ENCODE results near the gene RNF223.
A peak's percentile ranks its signal among the peaks of the same experiment; 100 is the strongest.
"Not testable (repeated sequence)": the region's sequence is repeated elsewhere in the genome, so short reads cannot be mapped to it uniquely, and the experiment has no call there.

RNF223 gene

GRCh38 chr1:1041873-1042272, 32.2 kb downstream of the RNF223 start:
- DNase-seq: no peak

GRCh38 chr1:1041092-1041523, 33.0 kb downstream of the RNF223 start:
- no peak for DNase-seq

DNA sequence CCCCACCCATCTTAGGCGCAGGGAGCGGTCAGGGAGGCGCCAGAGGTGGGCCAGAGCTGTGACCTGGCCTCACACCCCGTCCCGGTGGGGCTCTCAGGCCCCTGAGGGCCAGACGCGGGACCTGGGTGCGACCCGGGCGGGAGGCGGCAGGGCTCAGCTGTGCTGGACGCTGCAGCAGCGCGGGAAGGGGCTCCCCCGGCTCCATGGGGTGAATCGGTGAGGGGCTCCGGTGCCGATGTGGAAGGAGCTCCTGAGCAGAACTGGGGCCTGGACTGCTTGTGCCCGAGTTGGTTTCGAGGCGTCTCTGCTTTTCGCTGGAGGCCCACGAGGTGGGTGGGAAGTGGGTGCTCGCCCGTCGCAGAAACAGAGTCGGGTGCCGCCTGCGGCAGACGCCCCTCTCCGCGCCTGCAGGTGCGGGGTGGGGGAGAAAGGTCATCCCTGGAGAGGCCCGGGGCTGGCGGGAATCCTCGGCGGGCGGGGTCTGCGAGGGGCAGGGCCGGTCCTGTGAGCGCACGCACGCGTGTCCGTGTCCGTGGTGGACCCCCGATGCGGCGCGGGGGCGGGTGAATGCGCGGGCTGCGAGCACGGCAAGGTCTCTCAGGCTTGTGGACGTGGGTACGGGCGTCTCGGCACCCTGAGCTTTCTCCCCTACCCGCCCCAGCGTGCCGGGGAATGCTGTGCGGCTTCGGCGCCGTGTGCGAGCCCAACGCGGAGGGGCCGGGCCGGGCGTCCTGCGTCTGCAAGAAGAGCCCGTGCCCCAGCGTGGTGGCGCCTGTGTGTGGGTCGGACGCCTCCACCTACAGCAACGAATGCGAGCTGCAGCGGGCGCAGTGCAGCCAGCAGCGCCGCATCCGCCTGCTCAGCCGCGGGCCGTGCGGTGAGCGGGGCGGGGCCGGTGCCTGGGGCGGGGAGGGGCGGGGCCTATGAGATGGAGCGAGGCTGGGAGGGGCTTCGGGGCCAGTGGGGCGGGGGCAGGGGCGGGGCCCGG, 33.8 kb downstream of the RNF223 start:
- DNase-seq: no peak

- no peak for DNase-seq
These were observed 34.8 kb downstream of the RNF223 start for GRCh38 chr1:1039145-1039910.

DNA sequence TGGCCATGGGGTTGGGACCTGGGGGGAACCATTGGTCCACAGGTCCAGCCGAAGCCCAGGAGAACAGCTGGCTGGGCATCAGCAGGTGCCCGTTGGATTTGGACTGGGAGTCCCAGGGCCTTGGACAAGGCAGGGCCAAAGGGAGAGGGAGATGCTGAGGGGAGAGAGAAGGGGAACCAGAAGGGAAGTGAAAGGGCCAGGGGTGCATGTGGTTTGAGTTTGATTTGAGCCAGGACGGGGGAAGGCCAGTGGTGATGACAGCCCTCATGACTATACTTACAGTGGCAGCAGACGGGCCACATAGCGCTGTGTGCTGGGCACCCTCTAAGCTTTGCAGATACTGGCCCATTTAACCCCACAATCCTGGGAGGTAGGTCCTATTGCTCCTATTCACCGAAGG, 35.4 kb downstream of the RNF223 start:
- no peak for DNase-seq

DNA sequence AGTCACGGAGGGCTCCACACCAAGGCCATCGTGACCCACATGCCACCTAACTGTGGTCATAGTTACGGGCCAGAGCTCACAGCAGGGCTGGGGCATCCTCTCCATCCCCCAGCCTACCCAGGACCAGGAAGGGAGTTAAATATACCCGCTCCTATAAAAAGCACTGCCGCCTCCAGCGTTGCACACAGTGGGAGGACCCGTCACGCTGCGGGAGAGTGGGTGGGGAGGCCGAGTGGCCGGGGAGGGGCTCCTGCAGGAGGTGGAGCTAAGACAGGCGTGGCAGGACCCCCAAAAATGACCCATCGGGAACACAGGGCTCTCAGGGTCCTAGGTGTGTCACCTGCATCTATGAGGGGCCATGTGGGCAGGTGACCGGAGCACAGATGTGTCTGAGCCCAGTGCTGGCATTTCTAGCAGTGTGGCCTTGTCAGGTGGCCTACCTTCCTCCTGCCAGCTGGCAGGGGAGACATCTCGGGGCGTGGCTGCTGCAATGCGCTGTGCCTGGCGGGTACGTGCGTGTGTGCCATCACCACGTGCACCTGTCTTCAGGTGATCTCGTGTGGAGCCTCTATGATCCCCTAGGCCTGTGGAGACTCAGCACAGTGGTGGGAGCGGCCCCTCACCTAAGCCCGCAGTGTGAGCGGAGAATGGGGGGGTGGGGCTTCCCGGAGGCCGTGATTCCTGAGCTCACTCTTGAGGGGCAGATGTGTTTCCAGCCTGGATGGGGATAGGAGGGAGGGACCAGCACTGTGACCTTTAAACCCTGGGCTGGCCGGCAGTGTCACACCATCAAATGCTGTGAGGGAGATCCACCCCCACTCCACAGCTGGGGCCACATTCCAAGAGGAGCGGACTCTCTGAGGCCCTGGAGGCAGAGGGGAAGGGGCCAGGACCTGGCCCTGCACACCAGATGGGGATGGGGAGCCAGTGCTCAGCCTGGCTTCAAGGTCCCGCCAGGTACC, 36.5 kb downstream of the RNF223 start:
- DNase-seq: no peak

GRCh38 chr1:1035291-1035943, 38.7 kb downstream of the RNF223 start:
- DNase-seq: no peak

DNA sequence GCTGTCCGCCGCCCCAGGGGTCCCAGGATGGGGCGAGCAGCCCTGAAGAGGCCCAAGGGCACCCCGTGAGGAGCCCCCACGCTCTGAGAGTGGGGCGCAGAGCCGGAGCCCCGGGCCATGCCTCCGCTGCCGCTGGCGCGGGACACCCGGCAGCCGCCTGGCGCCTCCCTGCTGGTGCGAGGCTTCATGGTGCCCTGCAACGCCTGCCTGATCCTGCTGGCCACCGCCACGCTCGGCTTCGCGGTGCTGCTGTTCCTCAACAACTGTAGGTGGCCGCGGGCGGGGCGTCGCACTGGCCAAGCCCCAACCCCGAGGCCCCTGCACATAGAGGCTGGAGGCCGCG, 39.7 kb downstream of the RNF223 start:
- DNase-seq: no peak

GRCh38 chr1:1033731-1034438, 40.2 kb downstream of the RNF223 start:
- no peak for DNase-seq

- no peak for DNase-seq
These were observed 41.0 kb downstream of the RNF223 start for GRCh38 chr1:1033009-1033587.

DNA sequence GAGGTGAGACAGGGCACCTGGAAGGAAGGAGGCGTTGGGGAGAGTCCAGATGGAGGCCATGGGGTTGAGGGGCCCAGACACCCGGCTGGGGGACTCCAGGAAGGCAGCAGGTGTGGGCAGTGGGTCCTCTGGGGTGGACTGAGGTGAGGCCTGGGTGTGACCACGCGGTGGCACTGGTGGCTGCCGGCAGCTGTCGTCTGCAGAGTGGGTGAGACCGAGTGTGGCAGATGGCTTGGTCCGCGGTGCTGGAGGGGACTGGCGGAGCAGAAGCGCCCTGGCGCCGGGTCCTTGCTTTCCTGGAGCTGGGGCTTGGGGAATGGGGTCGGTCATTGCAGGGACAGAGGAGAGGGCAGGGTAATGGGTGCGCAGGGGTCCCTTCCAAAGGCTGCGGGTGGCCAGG, 41.7 kb downstream of the RNF223 start:
- no peak for DNase-seq

- DNase-seq: no peak
These were observed 42.4 kb downstream of the RNF223 start for GRCh38 chr1:1031659-1032235.

DNA sequence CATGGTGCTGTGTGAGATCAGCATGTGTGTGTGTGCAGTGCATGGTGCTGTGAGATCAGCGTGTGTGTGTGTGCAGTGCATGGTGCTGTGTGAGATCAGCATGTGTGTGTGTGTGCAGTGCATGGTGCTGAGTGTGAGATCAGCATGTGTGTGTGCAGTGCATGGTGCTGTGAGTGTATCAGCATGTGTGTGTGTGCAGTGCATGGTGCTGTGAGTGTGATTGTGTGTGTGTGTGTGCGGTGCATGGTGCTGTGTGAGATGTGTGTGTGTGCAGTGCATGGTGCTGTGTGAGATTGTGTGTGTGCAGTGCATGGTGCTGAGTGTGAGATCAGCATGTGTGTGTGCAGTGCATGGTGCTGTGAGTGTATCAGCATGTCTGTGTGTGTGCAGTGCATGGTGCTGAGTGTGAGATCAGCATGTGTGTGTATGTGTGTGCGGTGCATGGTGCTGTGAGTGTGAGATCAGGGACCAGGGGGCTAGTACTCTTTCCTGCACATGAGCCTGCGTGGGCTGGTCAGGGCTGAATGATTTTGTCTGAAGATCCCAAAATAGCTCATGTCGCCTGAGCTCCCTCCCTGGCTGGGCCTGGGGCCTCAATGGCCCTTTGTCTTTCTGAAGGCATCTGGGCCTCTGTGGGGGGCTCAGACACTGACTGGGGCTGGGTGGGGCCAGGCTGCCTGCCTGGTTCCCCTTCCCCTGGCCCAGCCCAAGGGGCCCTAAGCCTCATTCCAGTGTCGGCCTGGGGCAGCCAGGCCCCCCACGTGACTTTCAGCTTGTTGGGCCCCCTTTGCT, 43.0 kb downstream of the RNF223 start:
- not testable (repeated sequence) for DNase-seq

GRCh38 chr1:1027791-1028190, 46.3 kb downstream of the RNF223 start:
- DNase-seq: no peak

DNA sequence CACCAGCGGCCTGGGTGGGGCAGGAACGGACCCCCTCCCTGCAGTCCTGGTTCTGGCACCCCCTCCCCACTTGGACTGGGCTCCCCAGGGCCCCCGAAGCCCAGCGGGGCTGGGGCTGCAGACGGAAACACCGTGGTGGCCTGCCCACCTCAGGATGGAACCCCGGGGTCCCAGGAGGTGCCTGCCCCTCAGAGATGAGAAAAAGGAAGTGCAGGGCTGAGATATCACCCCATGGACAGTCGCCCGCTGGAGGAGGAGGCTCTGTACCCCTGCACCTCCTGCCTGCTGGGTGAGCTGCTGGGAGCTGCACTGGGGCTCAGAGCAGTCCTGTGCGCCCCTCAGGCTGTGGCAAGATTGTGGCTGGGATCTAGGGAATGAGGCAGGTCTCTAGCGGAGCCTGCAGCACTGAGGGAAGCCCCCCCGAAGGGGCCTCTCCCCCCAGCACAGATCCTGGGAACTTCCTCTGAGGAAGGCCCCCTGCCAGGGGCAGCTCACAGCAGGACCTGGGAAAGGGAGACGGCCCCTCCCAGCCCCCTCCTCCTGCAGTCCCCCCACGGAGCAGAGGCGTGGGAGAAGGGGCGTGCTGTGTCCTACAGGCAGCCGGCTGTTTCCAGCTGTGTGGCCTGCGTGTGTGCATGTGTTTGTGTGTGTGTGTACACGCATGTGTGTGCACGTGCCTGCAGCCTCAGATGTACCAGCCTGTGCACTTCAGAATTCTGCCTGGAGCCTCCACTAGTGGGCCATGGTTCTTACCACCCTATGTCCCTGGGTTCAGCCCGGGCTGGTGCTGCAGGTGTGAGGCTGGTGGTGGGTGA, 47.3 kb downstream of the RNF223 start:
- DNase-seq: no peak

- no peak for DNase-seq
These were observed 48.4 kb downstream of the RNF223 start for GRCh38 chr1:1025730-1026129.

- peak; percentile 21 to 46 for DNase-seq
These were observed 49.1 kb downstream of the RNF223 start for GRCh38 chr1:1024771-1025699.

All from SW 1271 (cell line).